GM18951 (cell line): Measurements from ENCODE around the gene DMRT1.

Experiments
- POLR2A ChIP-seq: IDR thresholded peaks from 4 replicates; pipeline ENCODE4 v1.6.1; 2011; ENCODE audit warnings: mild to moderate bottlenecking; ENCODE audit not compliant: insufficient read length, insufficient read depth; ENCODE audit errors: extremely low read depth
- in situ Hi-C: fragments of 300-500 bp; cut with MboI; formaldehyde crosslinking; loops from one replicate; pipeline ENCODE4 v1.12.0; 2022; ENCODE audit warnings: low sequenced_read_pairs, mixed read lengths, inconsistent platforms; ENCODE audit not compliant: unreplicated experiment

The DMRT1 gene

GRCh38 chr9:972501-973294 lies 131.2 kb downstream of the DMRT1 start:
- no peak for TF ChIP-seq POLR2A
- in situ Hi-C loops = no loop called here

- TF ChIP-seq POLR2A = no peak
- in situ Hi-C loops = no loop called here
Measured at GRCh38 chr9:973295-973834, 131.9 kb downstream of the DMRT1 start.

GRCh38 chr9:974031-974995 lies 132.8 kb downstream of the DMRT1 start:
- in situ Hi-C loops = no loop called here
- TF ChIP-seq POLR2A = no peak

DNA sequence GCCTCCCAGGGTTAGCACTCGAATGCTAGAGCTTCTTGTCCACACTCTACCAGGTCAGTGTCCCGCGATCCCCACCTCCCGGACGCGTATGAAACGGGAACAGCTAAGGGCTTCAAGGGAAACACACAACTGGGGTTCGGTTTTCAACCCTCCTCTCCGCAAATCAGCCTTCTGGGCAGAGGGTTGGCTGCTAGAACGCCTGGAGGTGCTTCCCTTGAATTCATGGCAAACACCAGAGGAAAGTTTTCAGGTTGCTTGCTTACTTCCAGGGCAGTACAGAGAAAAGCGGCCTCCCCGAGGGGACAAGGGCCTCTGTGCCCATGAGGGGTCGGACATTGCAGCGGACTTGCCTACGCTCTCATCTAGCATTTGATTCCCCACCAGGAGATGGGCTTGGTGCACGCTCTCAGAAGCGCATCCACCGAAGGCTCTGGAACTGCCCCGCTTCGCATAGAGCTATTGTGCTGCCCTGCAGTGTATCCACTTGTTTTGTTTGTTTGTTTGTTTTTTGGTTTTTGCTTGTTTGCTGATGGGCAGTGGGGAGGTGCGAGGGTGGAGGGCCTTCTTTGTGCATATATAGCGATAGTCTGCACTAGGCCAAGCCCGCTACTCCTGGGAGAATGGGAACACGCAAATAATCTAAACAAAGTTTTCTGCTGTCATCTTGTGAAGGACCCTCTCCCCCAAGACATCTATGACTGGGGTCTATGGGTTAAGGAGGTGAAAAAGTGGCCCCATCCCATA lies 133.7 kb downstream of the DMRT1 start:
- in situ Hi-C loops = no loop called here
- no peak for TF ChIP-seq POLR2A

DNA sequence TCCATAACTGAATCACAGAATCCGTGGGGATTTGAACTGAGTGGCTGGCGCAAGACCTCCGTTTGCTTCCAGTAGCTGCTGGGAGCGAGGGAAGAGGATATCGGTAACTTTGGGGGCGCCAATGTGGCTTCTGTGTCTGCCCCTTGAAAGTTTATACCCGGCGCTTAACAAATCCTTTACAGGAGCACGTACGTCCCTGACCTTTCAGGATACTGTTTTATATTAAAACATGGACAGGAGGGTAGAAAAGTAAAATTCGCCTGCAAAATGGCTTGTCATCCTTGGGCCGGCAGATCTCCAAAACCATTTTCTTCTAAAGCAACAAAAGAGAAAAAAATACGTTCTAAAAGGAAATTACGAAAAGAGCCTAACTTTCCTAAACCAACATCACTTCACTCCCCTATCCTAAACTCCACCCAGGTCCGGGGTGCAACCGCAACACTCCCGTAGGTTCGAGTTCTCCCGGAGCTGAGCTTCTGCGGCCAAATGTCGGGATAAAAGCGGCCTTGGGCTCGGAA lies 134.3 kb downstream of the DMRT1 start:
- TF ChIP-seq POLR2A = no peak
- in situ Hi-C loops = no loop called here

GRCh38 chr9:976258-976942 lies 134.9 kb downstream of the DMRT1 start, which contains the start of gene DMRT3:
Gene DMRT3, plus strand, starts transcription at chr9:976655. Its CDS starts 347 bp downstream, at chr9:977002.
- in situ Hi-C loops = no loop called here
- TF ChIP-seq POLR2A = no peak

DNA sequence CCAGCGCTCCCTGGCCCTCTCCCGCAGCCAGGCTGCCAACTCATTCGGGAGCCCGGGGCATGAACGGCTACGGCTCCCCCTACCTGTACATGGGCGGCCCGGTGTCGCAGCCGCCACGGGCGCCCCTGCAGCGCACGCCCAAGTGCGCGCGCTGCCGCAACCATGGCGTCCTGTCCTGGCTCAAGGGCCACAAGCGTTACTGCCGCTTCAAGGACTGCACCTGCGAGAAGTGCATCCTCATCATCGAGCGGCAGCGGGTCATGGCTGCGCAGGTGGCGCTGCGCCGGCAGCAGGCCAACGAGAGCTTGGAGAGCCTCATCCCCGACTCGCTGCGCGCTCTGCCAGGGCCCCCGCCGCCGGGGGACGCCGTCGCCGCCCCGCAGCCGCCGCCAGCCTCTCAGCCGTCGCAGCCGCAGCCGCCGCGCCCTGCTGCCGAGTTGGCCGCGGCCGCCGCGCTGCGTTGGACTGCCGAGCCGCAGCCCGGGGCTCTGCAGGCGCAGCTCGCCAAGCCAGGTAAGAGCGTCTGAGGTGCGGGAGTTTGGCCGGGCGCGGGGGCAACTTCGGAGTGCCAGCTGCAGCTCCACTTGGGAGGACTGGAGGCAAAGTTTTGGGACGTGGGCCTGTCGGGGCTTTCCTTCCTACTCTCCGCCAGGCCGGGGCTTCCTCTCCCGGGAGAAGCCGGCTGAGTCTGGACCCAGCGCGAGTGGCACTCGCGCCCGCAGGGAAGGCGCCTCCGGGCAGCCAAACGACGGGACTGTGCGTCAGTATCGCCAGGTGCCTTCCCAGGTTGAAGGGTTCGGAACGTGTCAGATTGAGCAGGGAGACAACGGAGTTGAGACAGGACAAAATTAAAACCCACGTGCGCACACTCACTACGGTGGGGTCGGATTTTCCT lies 135.7 kb downstream of the DMRT1 start:
- in situ Hi-C loops = no loop called here
- no peak for TF ChIP-seq POLR2A

GRCh38 chr9:977838-978830 lies 136.6 kb downstream of the DMRT1 start:
- in situ Hi-C loops = no loop called here
- no peak for TF ChIP-seq POLR2A

- in situ Hi-C loops = no loop called here
Measured at GRCh38 chr9:979983-980382, 138.5 kb downstream of the DMRT1 start.

GRCh38 chr9:980640-981039 lies 139.1 kb downstream of the DMRT1 start:
- in situ Hi-C loops = no loop called here
- no peak for TF ChIP-seq POLR2A

More at GRCh38 chr9:979983-980382, 138.5 kb downstream of the DMRT1 start:
- no peak for TF ChIP-seq POLR2A
